T-helper 2 cell (primary cell): ENCODE results near the gene CYP4V2.
"Not testable (repeated sequence)": the region's sequence is repeated elsewhere in the genome, so short reads cannot be mapped to it uniquely, and the experiment has no call there.

Source experiments
- DNase-seq, 5 experiments: peaks; one replicate each; pipeline versions ENCODE4 v3.0.0 to v3.0.0-alpha.2; 2012 to 2022

The CYP4V2 gene

DNA sequence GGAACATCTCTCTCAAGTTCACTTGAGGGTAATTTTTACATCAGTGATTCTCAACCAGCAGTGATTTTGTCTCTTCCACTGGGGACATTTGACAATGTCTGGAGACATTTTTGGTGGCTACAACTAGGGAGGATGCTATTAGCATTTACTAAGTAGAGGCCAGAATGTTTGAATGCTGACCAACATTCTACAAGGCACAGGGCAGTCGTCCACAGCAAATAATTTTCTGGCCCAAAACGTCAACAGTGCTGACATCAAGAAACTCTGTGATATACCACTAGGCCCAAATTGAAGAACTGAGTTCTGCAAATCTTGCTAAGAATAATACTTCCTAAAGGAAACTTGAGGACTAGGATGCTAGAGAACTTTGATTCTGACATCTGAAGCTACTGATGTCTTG is 43.0 kb downstream of the CYP4V2 start:
- DNase-seq, result no peak

DNA sequence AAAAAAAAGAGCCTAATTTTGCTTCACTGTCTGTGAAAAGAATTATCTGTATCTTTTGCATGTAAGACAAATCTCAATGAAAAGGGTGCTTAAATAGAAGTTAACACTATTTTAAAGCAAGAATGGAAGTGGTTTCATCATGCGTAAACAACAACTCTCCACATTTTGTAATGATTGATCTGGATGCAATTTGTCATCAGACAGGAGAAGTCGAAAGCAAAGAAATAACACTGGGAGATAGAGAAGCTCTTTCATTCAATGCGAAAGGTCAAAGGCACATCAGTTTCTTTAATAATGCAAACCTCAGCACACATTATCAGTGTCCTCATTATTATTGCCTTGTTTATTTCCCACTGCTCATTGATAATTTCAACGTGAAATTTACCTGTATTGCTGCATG is 44.8 kb downstream of the CYP4V2 start:
- no peak for DNase-seq

DNA sequence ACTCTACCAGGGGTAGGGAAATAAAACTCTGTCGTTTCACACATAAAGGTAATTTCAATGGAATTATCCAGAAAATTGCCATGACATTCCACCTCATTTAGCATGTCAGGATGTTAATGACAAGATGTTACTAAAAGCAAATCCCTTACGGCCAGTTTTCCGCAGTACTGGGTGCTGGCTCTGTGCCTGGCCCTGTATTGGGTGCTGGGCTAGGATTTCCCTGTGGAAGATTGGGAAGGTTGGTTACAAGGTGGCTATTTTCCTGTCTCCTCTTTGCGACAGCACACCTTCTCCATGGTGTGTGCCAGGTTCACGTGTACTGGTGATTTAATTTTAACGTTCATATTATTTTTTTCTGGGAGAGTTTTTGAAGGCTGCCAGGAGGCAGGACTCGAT is 49.1 kb downstream of the CYP4V2 start:
- DNase-seq, result no peak

DNA sequence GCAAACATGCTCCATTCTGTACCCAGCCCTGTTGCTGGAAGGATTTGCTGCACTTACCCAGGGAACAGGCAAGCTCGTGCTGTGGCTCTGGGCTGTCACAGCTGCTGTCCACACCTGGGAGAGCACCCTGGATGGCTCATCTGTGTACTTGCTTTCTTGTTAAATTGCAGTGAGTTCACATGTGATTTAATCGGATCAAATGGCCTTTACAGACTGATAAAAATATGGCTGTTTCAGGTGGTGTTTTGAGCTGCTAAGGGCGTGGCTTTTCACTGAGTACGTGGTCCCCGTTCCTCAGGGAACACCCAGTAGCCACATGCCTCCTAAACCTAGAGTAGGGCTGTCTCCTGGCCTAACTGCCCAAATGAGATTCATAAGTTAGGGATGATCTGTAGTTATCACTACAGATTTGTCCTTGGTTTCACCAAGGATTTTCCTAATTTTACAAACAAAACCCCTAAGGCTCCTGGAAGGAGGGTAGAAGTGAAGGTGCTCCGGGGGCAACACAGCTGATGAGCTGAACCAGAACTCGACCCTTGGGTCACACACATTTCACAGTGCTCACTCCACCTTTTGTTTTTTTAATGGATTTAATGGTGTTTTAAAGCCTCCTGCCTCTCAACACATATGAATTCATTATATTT is 49.6 kb downstream of the CYP4V2 start:
- DNase-seq, result no peak

DNA sequence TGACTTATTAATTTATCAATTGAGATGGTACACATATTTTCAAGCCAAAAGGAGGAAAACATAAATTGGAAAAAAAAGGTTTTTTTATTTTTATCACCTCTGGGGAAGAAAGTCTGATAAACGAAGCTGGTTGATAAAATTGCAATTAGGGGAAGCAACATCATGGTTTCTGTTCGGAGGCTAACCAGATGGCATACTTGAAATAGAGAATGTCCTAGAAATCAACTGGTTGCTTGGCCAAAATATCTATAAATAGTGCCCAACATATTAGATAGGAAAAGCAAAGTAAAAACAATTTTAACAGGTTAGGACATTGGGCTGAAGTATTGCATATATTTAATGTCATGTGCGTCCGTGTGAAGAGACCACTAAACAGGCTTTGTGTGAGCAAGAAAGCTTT is 50.2 kb downstream of the CYP4V2 start:
- no peak for DNase-seq

DNA sequence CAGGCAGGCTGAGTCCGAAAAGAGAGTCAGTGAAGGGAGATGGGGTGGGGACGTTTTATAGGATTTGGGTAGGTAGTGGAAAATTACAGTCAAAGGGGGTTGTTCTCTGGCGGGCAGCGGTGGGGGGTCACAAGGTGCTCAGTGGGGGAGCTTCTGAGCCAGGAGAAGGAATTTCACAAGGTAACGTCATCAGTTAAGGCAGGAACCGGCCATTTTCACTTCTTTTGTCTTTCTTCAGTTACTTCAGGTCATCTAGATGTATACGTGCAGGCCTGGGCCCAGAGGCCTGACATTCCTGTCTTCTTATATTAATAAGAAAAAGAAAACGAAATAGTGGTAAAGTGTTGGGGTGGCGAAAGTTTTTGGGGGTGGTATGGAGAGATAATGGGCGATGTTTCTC is 50.7 kb downstream of the CYP4V2 start:
- not testable (repeated sequence) for DNase-seq

DNA sequence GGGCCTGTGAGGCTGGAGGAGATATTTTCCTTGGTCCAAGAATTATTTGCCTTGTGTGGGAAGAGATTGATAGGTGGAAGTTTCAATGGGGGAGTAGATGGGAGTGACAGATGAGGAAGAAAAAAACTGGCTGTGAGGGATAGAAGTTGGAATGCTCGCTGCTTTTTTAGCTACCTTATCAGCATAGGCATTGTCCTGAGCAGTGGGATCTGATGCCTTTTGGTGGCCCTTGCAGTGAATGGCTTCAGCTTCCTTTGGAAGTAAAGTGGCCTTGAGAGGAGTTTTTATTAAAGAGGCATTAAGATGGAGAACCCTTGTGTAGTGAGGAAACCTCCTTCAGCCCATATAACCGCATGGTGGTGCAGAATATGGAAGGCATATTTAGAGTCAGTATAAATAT is 52.0 kb downstream of the CYP4V2 start:
- DNase-seq, result no peak

DNA sequence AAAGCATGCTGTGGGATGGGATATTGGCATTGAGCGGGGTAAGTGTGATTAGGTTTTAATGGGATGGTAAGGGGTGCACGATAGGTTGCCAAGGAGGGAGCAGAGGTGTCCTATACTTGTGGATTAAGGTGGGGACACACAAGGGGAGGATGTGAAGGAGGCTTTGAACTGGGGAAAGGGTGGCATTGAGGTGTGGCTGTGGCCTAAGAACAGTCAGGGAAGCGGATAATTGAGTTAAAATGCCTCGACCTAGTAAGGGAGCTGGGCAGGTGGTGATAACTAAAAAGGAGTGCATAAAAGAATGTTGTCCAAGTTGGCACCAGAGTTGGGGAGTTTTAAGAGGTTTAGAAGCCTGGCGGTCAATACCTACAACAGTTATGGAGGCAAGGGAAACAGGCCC is 53.5 kb downstream of the CYP4V2 start:
- DNase-seq, result no peak

DNA sequence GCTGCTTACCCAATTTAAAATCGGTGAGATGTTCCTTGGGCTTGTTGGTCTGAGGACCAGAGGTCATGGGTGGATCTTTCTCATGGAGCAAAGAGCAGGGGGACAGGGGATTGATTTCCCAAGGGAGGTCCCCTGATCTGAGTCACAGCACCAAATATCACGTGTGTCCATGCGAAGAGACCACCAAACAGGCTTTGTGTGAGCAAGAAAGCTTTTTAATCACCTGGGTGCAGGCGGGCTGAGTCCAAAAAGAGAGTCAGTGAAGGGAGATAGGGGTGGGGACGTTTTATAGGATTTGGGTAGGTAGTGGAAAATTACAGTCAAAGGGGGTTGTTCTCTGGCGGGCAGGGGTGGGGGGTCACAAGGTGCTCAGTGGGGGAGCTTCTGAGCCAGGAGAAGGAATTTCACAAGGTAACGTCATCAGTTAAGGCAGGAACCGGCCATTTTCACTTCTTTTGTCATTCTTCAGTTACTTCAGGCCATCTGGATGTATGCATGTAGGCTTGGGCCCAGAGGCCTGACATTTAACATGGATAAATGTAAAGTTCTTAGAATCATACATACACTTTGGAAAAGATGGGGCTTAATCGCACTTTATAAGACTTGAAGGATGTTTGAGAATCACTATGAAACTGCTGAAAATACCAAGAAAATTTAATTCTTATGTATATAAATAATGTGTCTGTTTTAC is 55.8 kb downstream of the CYP4V2 start:
- not testable (repeated sequence) for DNase-seq

DNA sequence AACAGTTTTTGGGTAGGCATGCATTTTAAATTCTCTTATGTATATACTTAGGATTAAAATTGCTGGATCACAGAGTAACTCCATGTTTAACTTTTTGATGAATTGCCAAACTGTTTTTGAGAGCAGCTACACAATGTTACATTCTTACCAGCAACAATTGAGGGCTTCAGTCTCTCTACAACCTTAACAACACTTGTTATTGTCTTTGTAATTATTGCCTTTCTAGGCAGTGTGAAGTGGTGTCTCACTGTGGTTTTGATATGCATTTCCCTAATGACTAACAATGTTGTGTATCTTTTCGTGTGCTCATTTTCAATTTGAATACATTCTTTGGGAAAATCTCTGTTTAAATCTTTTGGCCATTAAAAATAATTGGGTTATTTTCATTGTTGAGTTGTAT is 57.3 kb downstream of the CYP4V2 start:
- DNase-seq, result no peak

DNA sequence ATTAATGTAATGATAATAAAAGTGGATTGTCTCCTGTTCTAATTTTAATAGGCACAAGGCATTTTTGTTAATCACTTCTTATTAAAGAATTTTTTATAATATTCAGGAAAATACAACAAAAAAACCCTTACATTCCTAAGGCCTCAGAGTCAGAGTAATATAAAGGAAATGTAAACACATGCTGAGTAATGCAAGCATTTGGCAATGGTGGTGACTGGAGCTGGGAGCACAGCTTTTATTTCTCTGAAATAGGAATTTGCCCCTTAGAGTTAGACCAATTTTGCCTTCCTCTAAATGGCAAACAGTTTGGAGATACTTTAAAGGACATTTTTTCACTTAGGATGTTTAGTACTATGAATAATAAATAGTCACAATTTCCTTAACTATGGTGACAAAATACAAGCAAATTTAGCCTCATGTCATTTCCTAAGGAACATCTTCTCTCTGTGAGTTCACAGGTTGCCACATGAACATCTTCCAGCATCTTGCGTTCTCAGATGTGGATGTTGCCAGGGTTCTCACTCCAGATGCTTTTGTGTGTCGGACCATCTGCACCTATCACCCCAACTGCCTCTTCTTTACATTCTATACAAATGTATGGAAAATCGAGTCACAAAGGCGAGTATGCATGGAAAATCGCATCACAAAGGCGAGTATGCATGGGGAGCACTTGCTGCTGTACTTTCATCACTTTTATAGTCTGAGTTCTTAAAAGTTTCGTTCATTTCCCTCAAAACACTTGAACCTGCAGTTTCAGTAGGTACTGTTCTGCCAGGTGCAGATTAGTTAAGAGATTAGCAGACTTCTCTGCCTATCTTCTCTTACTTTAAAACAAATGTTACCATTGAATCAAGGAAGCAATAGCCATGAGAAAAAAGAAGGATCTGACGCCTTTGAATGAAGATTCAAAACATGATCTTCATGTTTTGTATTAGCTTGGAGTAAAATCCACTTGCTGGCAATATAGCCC is 58.7 kb downstream of the CYP4V2 start:
- no peak for DNase-seq

DNA sequence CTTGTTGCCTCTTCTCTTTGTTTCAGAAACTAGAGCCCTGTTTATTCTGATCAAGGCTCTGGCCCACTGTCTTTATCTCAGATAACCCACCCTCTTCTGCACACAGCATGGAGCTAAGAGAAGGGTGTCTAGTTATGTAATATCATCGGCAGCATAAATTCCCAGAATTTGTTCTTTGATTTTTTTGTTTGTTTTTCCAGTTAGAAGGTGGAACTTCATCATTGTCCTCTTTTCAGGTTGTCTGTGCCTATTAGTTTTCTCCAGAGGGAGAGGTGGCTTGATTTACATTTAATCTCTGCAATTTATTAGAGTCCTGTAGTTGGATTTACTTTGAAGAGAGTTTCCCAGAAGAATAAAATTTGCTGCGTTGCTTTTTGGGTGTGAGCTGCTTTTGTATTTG is 59.4 kb downstream of the CYP4V2 start:
- no peak for DNase-seq

DNA sequence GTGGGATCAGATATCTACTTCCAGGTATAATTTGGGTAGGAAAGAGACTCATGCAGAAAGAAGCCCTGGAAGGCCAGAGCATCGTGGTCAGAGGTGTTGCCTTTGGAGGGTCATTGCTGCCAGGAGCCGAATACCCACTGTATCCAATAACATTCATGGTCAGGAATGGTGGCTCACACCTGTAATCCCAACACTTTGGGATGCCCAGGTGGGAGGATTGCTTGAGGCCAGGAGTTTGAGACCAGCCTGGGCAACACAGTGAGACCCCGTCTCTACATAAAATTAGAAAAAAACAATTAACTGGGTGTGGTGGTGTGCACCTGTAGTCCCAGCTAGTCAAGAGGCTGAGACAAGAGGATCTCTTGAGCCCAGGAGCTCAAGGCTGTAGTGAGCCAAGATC is 63.8 kb downstream of the CYP4V2 start:
- DNase-seq, result no peak

DNA sequence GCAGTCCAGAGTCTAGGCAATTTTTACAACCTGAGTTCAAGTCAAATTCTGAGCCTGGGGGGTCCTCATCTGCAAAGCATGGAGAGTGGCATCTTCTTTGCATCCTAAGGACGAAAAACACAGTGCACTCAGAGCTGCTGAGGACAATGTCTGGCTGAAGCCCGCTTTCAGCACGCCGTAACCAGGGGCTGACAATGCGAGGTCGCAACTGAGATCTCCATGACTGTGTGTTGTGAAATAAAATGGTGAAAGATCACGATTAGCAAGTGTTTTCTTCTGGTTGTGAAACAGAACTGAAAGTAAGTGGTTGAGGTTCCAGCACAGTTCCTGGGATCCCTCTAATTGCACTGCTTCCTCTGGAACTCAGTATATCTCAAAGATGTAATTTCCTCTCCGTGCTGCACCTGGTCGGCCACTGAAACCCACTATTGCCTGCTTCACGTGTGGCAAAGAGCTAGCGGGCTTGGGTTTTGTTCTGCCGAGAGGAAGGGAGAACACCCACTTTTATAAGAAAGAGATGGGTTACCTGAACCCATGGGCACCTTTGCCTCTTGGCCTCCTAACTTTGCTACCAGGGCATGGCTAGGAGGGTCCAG is 66.9 kb downstream of the CYP4V2 start:
- no peak for DNase-seq

DNA sequence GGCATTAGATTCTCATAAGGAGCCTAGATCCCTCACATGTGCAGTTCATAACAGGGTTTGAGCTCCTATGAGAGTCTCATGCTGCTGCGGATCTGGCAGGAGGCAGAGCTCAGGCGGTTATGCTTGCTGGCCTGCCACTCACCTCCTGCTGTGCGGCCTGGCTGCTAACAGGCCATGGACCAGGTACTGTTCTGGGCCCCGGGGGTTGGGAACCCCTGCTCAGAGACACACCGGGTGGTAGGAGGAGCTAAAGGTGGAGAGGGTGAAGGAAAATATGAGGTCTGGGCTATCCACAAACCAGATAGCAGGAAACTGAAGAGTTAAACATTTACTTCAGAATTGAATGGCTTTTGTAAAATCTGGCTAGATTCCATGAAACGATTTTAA is 68.7 kb downstream of the CYP4V2 start:
- DNase-seq, result no peak
